Cardiac muscle cell (in vitro differentiated cells and primary cell): ENCODE measurements around the gene SLC25A20. TPM values are rescaled to one million over a fixed set of nuclear protein-coding genes. Genes with fewer than 3 reads are reported as not detected.
"Not testable (repeated sequence)": the region's sequence is repeated elsewhere in the genome, so short reads cannot be mapped to it uniquely, and the experiment has no call there.

Experiments used
- DNase-seq, 2 donors: peaks; one replicate each; pipeline versions ENCODE4 v3.0.0 to v3.0.0-alpha.2; 2010 to 2017; ENCODE audit warnings: low read depth in 1 of 2, low spot score in 1 of 2
- H3K27ac ChIP-seq: fragments of 200-600 bp; sonication (generic); 2 replicates; pipeline ENCODE4 v1.5.1; 2016
- H3K27me3 ChIP-seq: fragments of 200-600 bp; sonication (generic); 2 replicates; pipeline ENCODE4 v1.6.0; 2016; ENCODE audit warnings: control low read depth
- H3K36me3 ChIP-seq: fragments of 200-600 bp; sonication (generic); 2 replicates; pipeline ENCODE4 v1.5.1; 2016; ENCODE audit warnings: control low read depth
- H3K4me1 ChIP-seq: fragments of 200-600 bp; sonication (generic); 2 replicates; pipeline ENCODE4 v1.8.1; 2017; ENCODE audit warnings: low read depth, mild to moderate bottlenecking, mixed run types
- H3K4me3 ChIP-seq: fragments of 200-600 bp; sonication (generic); 2 replicates; pipeline ENCODE4 v1.5.1; 2016; ENCODE audit warnings: mild to moderate bottlenecking
- H3K9me3 ChIP-seq: fragments of 200-600 bp; sonication (generic); 2 replicates; pipeline ENCODE4 v1.5.1; 2017; ENCODE audit warnings: low read depth, mild to moderate bottlenecking, control low read depth
- CTCF ChIP-seq: IDR thresholded peaks from 2 replicates; pipeline ENCODE4 v1.5.1; 2012; ENCODE audit warnings: low read depth, mild to moderate bottlenecking, low read length
- polyA plus RNA-seq: library from polyadenylated mRNA; unstranded; fragments of >200 nt; fragmentation: Nextera tagmentation; extraction: Ambion mirVana; gene quantifications from 2 replicates; pipeline ENCODE4 v1.2.1, GENCODE V29; 2016
- total RNA-seq: library from RNA; depleted of rRNA; stranded (reverse); fragments of >200 nt; gene quantifications from 2 replicates; pipeline ENCODE4 v1.2.3, GENCODE V29; 2016

Gene SLC25A20
- total and polyA plus RNA-seq, 2 experiments from 2014 or later, result 25.1 to 28.2 TPM

GRCh38 chr3:48918388-48919214 is 19.9 kb upstream of the SLC25A20 start, which contains the start of gene ARIH2:
Gene ARIH2 (plus strand): TSS chr3:48918842. CDS start chr3:48927559, 8,717 bp downstream.
- H3K36me3 ChIP-seq, result peaks cover 3% of the 10 kb centered on the region
- H3K4me3 ChIP-seq, result peak within 1 kb of the TSS; percentile 91
- H3K9me3 ChIP-seq, result no peaks in the 10 kb centered on the region
- no peaks in the 10 kb centered on the region for H3K27me3 ChIP-seq
- peak; percentile 96 to 97 for DNase-seq
- peak within 1 kb of the TSS; percentile 93 for H3K27ac ChIP-seq
- peak; percentile 4 for TF ChIP-seq CTCF
- peaks cover 7% of the 10 kb centered on the region for H3K4me1 ChIP-seq

DNA sequence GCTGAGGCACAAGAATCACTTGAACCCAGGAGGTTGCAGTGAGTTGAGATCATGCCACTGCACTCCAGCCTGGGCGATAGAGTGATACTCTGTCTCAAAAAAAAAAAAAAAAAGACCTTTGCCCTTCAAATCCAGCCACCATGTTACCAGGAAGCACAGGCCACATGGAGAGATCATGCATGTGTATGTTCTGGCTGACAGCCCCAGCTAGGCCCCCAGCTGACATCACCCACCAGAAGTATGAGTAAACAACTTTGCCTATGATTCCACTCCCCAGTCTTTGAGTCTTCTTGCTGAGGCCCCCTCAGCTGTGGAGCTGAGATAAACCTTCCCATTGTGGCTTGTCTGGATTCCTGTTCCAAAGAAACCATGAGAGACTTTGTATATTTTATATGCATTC is 16.6 kb upstream of the SLC25A20 start:
- Histone ChIP-seq H3K27ac (no peak overlapping the region), H3K4me1 (peaks cover 7% of the 10 kb centered on the region), H3K9me3 (no peaks in the 10 kb centered on the region), H3K36me3 (no peaks in the 10 kb centered on the region), H3K27me3 (no peaks in the 10 kb centered on the region), H3K4me3 (no peak overlapping the region)
- no peak for DNase-seq
- no peak for TF ChIP-seq CTCF

- H3K27me3 ChIP-seq, H3K9me3 ChIP-seq, H3K4me1 ChIP-seq, H3K36me3 ChIP-seq, H3K27ac ChIP-seq, H3K4me3 ChIP-seq, DNase-seq: not testable (repeated sequence)
Observed at GRCh38 chr3:48907026-48907425, 8.3 kb upstream of the SLC25A20 start.

GRCh38 chr3:48899273-48899672 is 591 bp upstream of the SLC25A20 start:
- Histone ChIP-seq H3K27ac (no peak overlapping the region), H3K4me1 (peaks cover 12% of the 10 kb centered on the region), H3K9me3 (no peaks in the 10 kb centered on the region), H3K36me3 (no peaks in the 10 kb centered on the region), H3K27me3 (no peaks in the 10 kb centered on the region), H3K4me3 (peak overlapping the region; percentile 49)
- TF ChIP-seq CTCF, result no peak
- peak in 1 of 2 donors; percentile 2 for DNase-seq

DNA sequence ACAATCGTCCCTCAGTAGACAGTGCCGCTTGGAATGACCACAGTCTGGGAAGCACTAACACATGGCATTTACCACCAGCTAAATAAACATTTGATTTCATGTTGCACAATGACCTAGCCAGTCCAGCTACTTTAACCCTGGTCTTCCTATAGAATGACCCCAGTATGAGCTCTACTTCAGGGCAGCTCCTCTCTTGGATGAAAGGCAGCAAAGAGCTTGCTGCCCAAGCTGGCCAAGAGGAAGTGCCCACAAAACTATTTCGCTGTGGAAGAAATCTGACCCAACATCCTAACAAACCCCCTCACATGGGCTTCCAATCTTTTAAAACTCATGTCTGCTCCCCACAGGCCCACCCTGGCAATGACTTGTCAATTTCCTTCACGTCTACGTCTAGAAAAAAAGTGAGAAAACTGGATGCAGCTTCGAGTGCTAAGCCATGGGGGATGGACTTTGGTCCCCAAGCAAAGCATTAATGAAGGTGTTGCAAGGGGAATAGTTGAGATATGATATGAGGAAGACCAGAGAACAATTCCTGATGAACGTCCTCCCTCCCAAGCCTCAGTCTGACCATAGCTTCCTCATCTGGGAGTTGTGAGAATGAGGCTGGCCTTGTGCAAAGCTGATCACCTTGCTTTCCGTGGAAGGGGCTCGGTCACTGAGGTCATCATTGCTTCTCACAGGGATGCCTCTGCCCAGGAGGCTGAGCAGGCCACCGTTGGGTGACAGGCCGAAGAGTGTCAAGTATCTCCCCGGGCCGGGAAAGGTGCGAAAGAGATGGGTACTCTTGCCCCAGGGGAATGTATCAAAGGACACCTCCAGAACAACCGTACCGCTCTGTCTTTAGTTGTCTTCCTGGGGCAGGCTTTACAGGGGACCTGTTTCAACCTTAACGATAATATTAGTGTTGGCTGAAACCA is 964 bp downstream of the SLC25A20 start:
- Histone ChIP-seq H3K27me3 (no peaks in the 10 kb centered on the region), H3K9me3 (no peaks in the 10 kb centered on the region), H3K4me1 (peaks cover 12% of the 10 kb centered on the region), H3K27ac (peak overlapping the region; percentile 24), H3K4me3 (peak overlapping the region; percentile 49), H3K36me3 (no peaks in the 10 kb centered on the region)
- peak in 1 of 2 donors; percentile 21 for DNase-seq
- no peak for TF ChIP-seq CTCF
